ELR (cell line): Measurements from ENCODE around the gene TGOLN2.
"Not testable (repeated sequence)": the region's sequence is repeated elsewhere in the genome, so short reads cannot be mapped to it uniquely, and the experiment has no call there.

Experiments
- DNase-seq: peaks from one replicate; pipeline ENCODE4 v3.0.0-alpha.2; 2015; ENCODE audit warnings: low read depth

The TGOLN2 gene

DNA sequence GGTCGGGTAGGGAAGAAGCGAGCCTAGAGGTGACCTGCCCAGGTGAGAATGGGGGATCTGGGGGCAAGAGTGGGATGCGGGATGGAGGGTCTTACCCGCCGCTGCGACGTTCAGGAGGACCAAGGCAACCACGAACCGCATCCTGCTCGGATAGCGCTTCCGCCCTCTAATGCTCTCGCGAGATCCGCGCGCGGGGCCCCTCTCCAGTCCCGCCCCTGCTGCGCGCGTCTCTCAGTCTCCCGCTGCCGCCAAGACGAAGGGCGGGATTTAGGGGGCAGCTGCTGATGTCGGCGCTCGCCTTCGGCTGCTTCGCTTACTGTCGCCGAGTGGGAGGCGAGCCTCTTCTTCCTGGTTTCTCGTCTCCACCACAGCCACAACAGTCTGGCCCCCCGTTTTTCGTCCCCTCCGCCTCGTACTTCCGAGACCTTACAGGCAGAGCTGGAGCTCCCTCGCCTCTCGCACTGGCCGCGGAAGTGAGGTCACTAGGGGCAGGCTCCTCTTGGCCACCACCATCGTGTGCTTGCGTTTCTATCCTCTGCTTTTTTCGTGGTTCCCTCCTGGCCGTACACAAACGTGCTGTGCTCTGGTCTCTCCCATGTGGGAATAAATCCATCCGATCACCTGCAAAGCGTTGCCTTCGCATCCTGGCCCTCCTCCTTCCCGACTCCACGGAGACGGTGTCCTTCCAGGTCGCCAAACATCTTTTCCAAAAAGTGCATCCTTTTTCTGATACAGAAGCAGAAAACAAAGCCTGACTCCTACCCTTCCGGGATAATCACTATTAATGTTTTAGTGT is at the start of gene TGOLN2:
Gene TGOLN2, minus strand, starts transcription at position 168 of the 796 bp plus-strand sequence. Its CDS starts 27 bp downstream, at position 141.
- DNase-seq: peak; percentile 95

DNA sequence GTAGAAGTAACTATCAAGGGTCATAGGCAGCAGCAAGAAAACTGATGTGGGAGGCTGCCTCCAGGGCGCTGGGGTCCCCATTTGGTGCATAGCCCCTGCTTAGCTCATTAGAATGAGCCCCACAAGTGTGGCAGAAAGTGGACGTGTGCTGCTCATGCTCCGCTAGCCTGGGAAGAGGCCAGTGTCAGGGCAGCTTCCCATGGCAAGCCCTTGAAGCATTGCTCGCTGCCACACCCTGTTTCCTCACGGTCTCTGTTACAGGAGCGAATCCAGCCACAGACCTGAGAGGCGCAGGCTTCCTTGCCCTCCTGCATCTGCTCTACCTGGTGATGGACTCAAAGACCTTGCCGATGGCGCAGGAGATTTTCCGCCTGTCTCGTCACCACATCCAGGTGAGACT is 49.3 kb upstream of the TGOLN2 start:
- no peak for DNase-seq

DNA sequence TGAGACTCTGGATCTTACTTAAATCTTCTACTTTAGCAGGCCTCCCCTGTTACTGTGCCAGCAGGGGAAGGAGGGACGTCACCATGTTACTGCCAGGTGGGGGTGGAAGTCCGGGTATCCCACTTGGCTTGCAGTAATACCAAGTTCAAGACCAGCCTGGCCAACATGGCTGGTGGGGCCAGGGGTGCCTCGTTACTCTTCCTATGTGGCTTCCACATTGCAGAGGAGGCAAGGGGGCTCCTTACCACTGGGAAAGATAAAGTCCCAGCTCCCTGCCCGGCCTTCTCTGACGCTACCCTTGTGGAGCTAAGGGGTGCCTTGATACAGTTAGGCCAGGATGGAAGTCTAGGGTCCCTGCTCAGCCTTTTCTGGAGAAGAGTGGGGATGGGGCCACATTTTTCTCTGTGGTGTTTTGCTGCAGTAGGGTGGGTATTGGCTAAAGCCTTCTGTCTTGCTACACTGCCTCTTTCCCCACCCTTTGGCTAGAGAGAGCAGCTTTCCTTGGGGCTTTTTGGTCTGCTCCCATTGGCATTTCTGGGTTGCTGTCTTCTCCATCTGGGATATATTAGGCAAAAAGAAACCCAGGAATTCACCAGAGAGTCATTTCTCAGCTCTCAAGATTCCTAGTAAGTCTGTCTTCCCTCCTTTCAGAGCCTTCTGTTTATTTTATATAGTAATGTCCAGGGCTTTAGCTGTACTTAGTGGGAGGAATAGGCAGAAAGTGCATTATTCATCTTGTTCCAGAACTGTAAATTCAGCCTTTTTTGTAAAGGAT is 48.7 kb upstream of the TGOLN2 start:
- no peak for DNase-seq

DNA sequence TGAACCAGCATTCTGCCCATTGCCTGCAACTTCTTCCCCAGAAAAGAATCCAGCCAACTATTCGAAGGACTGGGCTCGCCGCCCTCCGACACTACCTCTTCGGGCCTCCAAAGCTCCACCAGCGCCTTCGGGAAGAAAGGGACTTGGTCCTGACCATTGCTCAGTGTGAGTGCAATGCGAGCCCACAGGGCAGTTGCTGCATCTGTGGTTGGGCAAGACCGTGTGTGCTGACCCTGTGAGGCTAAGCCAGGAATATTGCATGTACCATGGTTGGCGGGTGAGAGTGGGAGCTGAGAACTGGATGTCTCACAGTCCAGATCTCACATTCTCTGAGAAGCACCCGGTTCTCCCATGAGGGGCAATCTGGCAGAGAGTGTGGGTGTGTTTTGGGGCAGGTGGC is 43.3 kb upstream of the TGOLN2 start:
- DNase-seq: no peak

DNA sequence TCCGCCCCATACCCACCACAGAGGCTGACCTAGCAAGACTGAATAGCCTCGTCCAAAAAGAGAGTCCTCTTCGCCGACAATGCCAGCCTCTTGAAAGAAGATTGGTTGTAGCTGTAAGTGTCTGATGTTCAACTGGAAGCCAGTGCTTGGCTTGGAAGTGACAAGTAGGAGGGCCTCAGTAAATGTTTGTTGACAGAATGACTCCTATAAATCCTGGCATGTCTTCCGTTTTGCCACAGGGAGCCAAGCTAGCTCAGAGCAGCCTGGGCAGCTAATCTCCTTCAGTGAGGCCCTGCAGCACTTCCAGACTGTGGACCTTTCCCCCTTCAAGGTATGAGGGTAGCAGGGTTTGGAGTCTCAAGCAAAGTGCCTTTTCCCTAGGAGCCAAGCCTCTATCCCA is 41.7 kb upstream of the TGOLN2 start:
- no peak for DNase-seq

DNA sequence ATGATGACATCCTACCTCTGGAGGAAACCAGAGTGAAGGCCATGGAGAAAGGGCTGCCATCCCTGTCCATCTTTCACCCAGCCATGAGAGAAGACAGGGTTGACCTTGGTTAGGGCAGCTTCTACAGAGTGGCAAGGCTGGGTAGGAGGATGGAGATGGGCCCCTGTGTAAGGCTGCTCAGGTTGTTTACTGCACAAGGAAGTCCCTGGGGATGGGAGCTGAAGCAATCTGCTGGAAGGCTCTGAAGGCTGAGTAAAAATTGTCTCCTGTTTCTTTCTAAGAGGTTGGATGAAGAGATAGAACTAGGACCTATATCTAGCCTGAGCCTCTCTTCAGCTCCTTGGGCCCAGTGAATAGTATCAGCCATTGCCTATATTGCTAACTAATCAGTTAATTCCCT is 41.1 kb upstream of the TGOLN2 start:
- DNase-seq: no peak

DNA sequence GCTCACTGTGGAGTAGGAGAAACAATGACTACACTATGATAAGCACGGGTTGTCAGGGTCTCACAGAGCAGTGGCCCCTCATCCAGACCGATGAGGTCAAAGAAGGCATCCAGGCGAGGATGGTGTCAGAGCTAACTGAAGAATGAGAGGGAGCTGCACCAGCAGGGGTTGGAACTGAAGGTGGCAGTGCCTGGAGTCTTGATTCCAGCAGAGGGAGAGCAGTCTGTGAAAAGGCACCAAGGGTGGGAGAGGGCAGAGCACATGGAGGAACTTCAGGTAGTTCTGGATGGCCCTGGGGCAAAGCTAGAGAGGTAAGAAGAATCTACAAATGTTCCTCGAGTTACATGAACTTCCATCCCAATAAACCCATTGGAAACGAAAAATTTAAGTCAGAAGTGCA is 39.4 kb upstream of the TGOLN2 start:
- DNase-seq: no peak

DNA sequence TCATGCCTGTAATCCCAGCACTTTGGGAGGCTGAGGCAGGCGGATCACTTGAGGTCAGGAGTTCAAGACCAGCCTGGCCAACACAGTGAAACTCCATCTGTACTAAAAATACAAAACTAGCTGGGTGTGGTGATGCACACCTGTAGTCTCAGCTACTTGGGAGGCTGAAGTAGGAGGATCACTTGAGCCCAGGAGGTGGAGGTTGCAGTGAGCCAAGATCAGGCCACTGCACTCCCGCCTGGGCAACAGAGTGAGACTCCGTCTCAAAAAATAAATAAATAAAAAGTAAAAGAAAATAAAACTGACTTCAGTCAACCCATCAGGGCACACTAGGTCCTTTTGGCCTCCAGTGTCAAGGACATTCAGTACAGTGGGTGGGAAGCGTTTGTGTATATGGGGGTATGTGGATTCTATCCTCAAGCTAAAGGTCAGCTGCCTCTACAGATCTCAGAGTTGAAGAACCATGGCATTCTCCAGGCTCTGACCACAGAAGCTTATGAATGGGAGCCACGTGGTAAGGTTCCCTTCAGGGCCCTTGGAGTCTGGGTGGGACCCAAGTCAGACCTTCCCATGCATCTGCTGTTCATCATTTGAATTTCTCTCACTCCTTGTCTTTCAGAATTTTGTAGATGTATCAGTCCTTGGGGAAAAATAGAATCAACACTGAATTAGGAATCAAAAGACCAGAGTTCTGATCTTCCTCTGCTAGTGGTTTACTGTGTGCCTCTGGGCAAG is 35.0 kb upstream of the TGOLN2 start:
- DNase-seq: not testable (repeated sequence)

DNA sequence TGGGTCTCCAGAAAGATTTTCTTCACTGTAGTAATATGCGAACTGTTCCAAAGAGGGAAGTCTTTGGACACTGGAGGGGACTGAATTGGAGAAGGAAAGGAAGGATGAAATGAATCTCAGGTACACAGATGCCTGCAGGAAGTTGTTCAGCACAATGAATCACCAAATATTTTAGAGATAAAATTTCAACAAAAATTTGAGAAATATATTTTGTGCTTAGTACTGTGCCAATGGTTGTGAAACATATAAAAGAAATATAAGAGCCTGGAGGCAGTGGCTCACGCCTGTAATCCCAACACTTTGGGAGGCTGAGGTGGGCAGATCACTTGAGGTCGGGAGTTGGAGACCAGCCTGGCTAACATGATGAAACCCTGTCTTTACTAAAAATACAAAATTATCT is 29.9 kb upstream of the TGOLN2 start:
- DNase-seq: no peak

DNA sequence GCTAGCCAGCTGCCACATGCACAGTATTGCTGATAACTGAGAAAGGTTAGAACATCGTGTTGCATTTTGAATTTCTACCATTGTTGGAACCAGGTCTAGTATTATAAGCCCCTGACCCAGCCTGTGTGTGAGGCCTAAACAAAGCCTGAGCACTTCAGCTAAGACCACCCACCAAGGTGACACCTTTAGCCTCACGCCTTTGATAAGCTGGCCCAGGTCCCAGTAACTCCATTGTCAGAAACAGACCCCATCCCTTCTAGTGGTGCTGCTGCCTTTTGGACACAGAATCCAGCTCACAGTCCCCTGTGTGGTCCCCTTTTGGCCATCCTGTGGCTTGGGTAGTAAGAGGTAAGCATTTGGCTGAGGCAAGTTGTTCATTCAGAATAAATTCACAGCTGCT is 28.4 kb upstream of the TGOLN2 start:
- no peak for DNase-seq

DNA sequence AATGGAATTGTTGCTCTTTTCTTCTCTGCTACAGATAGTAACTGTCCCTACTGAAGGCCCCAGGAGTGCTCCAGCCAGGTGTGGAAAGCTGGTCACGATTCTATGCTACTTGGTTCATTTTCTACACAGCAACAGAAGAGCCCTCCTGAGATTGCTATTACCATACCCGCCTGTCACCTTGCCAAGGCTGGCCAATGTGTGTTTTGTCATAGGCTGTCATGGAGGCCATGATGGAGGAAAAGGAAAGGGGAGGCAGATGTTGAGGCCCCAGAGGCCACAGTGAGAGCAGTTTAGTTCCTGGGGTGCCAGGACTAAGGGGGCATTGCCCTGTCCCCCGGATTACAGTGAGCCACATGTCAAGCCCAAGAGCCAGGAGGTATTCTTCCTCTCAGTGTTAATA is 27.7 kb upstream of the TGOLN2 start:
- peak; percentile 15 for DNase-seq

DNA sequence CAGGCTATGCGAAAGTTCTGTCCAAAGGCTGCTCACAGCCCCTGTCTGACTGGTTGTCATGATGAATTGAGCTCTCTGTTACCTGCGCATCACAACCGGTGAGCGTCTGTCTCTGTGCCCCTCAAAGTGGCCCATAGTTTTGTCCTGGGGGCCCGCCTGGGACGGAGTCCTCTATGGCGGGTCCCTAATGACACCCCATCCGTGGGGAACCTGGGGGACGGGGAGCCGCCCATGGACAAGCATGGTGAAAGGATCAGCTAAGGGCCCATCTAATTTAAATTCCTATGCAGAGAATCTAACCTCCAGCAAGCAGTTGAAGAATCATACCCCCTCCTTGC is 27.3 kb upstream of the TGOLN2 start:
- DNase-seq: no peak

DNA sequence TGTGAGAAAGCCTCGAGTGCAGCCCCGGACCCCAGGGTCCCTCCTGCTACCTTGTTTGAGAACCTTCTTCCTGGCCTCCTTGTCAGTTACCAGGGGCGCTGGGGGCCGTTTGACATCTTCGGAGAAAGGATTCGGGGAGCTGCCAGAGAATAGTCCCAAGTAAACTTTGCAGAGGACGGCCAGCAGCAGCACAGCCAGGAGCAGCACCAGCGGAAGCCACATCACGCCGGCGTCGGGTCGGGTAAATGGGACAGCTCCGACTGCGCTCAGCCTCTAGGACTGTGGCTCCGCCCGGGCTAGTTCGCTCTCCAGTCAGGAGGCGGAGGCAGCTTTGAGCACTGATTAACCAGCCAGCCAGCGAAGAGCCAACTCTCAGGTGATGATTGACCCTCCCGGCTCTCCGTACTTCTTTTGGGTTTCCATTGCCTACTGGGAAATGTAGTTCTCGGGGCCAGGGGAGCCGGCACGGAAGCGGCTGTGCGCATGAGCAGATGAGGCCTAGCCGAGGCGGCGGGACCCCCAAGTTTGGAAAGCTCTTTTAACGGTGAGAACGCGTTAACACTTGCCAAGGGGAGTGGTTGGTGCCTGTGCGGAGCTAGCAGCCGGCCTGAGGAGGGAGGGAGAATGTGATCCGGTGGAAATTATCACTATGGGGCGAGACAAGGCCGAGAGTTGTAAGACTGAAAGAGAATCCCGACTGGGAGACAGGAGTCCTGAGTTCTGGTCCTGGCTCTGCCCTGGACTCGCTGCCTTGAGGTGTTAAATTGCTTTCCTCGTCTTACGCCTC is 26.7 kb upstream of the TGOLN2 start, which contains the start of the genes ELMOD3 and RETSAT:
Gene ELMOD3, plus strand, starts transcription at position 484 of the 787 bp plus-strand sequence. CDS start 2,430 bp downstream, outside the sequence.
Gene RETSAT, minus strand, starts transcription at position 243 of the 787 bp plus-strand sequence. Its CDS starts 21 bp downstream, at position 222.
- peak; percentile 100 for DNase-seq

DNA sequence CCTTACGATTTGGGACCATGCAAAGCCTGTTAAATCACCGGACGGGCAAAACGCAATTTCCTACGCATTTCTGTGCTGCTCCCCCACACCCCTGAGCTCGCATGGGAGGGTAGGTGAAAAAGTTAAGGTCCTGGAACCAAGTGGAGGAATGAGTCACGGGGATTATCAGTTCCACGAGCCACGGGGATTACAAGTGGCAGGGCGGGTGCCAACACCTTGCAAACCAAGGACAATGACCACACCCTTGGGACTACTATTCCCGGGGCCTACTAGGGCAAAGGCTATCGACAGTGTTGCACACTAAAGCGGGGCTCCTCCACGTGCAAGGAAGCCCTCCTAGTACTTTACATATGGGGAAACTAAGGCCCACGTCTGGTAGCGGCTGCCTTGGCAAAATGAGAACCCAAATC is 26.1 kb upstream of the TGOLN2 start:
- peak; percentile 62 for DNase-seq

DNA sequence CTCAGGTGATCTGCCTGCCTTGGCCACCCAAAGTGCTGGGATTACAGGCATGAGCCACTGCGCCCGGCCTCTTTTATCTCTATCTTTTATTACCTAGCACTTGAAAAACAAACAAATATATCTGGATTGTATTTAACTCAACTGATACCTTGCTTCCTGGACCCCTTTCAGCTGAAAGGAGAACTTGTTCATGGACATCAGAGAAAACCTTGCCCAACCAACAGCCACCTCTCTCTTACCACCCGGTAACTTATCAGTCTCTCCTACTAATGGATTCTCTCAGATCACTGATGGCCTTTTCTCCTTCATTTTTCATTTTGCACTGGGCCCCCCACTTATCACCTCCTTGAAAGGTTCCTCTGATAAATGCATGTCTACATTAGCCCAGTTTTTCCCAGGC is 19.8 kb upstream of the TGOLN2 start:
- no peak for DNase-seq

DNA sequence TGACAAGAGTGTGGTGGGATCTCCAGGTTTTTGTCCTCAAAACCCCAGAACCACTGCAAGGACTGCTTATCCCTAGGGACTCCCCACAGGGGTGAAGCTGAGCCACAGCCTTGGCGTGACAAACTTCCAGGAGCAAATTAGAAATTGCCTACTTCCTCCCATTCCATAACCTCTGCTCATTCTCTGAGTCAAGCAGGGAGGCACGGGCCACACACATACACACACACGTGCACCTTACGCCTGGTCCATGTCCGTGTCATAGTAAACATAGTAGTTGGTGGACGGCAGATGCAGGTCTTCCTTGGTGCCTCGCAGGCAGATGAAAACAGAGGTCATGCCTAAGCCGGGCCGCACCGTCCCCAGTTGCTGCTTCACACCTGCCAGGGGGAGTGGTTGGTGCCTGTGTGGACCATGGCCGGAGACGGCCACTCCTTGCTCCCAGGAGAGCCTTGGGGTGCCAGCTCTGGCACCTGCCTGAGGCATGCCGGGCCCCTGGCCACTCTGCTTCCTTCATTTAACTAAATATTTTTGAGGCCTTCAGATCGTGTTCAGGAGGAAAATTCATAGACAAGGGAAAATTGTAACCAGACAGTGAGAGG is 16.7 kb upstream of the TGOLN2 start:
- no peak for DNase-seq

DNA sequence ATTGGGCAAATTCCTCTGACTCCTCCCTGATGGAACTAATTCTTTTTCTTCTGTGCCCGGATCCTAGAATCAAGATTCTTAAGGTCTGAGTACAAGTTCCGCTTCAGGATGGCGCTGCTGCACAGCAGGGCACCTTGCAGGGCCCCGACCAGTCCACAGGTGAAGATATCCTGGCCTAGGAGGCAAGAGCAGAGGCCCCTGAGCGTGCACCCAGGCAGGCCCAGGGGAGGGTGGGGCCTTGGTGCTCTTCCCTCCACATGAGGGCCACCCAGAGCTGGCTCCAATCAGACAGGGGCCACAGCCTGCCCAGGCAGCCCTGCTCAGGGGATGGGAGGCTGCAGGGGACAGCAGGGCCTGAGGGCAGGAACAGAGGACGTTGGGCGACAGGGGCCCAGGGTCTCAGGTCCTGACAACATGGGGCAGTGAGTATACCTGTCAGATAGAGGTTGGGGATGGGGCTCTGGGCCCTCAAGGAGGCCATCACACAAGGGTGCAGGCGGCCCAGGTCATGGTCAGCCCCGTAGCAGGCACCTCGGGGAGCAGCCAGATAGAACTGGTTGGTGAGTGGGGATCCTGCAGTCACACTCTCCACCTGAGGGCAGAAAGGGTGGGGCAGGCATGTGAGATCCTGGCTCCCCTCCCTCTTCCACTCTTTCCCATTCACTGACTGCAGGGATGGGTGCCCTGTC is 15.6 kb upstream of the TGOLN2 start:
- not testable (repeated sequence) for DNase-seq

DNA sequence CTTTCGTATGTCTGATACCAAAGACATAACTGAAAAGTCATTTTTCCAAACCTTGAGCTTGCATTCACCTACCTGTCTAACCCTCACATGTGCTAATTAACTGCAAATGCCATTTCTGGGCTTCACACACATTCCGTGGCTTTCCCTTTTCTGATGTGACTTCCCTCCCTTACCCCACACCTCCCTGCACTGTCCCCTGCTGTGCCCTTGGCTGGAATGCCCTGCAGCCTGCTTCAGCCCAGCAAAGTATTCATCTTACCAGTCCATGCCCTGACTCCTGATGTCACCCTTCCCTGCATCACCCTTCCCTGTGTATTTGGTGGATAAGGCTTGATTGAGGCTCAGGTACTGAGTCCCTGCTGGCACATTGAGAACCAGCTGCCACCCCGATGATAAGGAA is 14.4 kb upstream of the TGOLN2 start:
- DNase-seq: no peak

DNA sequence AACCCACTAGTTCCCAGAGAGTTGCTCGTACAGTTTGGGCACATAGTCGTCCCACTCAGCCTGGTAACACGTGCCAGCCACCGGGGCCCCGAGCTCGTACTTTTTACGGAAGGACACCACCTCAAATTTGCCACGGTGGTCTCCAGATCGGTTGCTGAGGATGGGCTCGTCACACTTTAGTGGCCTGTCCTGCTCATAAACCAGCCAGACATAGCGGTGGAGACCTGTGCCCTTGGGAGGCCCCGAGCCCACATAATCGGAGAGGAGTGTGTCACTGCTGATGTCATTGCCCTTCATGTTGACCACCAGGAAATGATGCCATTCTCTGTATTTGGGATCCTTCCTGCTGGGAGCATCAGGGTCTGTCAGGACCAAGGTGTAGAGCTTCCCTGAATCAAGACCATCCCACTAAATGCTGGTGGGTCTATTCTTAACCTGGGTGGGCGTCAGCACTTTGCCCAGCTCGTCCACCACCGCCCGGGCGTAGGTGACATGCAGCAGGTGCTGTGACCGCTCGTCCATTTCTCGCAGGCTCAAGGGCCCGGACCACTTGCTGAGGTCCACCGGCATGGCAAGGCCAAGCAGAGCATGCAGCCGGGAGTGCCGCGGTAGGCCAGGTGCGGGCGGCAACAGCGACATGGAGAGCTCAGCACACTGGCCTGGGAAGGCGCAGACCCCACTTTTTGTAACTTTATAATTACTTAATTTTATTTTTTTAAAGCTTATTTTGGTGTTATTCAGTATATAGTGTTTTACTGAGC is 13.7 kb upstream of the TGOLN2 start:
- no peak for DNase-seq
